Lower leg skin (tissue), 3 donors: ENCODE data around the gene NOD1.

Source experiments
- POLR2A ChIP-seq, 2 donors: fragments of 450-650 bp; IDR thresholded peaks; one replicate each; pipeline ENCODE4 v1.6.1; 2016 to 2017; ENCODE audit warnings: antibody characterized with exemption in 2 of 2, mild to moderate bottlenecking in 1 of 2, moderate library complexity in 1 of 2
- TF ChIP-seq, protein P1 (sequence below), 3 donors: fragments of 450-650 bp; IDR thresholded peaks; one replicate each; pipeline ENCODE4 v1.5.1; 2016; ENCODE audit warnings: antibody characterized with exemption in 3 of 3, mild to moderate bottlenecking in 3 of 3, moderate library complexity in 2 of 3

GRCh38 chr7:30478349-30479201 is at the start of gene NOD1:
- TF ChIP-seq, protein P1, sequence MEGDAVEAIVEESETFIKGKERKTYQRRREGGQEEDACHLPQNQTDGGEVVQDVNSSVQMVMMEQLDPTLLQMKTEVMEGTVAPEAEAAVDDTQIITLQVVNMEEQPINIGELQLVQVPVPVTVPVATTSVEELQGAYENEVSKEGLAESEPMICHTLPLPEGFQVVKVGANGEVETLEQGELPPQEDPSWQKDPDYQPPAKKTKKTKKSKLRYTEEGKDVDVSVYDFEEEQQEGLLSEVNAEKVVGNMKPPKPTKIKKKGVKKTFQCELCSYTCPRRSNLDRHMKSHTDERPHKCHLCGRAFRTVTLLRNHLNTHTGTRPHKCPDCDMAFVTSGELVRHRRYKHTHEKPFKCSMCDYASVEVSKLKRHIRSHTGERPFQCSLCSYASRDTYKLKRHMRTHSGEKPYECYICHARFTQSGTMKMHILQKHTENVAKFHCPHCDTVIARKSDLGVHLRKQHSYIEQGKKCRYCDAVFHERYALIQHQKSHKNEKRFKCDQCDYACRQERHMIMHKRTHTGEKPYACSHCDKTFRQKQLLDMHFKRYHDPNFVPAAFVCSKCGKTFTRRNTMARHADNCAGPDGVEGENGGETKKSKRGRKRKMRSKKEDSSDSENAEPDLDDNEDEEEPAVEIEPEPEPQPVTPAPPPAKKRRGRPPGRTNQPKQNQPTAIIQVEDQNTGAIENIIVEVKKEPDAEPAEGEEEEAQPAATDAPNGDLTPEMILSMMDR (IDR thresholded peaks at IDR 0.05): no peak
- no peak for TF ChIP-seq POLR2A (IDR thresholded peaks at IDR 0.05)
